HL-60/S4 treated with phorbol 12-myristate 13-acetate at 8.2 ng/mL for 4 days and 3 days (cell line): ENCODE measurements around the gene SPATA1.
"Not testable (repeated sequence)": the region's sequence is repeated elsewhere in the genome, so short reads cannot be mapped to it uniquely, and the experiment has no call there.

Experiments used
- in situ Hi-C: fragments of 300-500 bp; cut with MboI; formaldehyde crosslinking; loops from 2 replicates; pipeline ENCODE4 v1.15.0; 2022; ENCODE audit warnings: low sequenced_read_pairs

Gene SPATA1

DNA sequence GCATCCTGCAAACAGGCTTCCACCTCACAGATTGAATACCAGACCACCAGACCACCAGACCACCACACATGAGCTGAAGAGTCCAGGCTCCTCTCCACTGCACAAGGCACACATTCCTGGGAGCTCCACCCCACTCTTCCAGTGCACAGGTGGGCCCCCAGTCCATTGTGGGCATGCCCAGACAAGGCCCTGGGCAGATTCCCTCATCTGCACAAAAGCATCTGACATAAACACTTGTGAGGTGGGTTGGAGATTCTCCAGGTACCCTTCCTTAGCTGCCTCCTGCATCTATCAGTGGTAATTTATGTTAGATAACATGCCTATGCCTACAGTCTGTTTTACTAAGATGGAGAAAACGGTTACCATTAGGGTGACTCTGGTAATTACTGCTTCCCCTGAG, 79.6 kb downstream of the SPATA1 start:
- in situ Hi-C loops: no loop called here

DNA sequence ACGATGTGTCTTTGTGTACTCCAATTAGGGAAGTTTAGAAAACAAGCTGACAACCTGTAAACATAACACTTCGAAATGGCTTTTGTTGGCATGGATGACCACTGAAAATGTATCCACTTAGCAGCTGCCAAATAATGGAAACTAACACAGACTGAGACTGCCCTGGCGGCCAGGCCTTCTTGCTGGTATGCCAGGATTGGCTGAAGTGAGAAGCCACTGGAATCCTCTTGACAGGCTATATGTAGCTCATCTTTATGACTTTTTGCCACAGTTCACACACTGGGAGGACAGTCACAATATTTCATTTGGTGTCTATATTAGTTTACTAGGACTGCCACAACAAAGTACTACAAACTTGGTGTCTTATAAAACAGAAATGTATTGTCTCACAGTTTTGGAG, 80.9 kb downstream of the SPATA1 start:
- in situ Hi-C loops: no loop called here

DNA sequence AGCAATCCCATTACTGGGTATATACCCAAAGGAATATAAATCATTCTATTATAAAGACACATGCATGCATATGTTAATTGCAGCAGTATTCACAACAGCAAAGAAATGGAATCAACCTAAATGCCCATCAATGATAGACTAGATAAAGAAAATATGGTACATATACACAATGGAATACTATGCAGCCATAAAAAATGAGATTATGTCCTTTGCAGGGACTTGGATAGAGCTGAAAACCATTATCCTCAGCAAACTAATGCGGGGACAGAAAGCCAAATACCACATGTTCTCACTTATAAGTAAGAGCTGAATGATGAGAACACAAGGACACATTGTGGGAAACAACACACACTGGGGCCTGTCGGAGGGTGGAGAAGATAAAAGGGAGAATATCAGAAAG, 88.8 kb downstream of the SPATA1 start:
- in situ Hi-C loops: not testable (repeated sequence)

DNA sequence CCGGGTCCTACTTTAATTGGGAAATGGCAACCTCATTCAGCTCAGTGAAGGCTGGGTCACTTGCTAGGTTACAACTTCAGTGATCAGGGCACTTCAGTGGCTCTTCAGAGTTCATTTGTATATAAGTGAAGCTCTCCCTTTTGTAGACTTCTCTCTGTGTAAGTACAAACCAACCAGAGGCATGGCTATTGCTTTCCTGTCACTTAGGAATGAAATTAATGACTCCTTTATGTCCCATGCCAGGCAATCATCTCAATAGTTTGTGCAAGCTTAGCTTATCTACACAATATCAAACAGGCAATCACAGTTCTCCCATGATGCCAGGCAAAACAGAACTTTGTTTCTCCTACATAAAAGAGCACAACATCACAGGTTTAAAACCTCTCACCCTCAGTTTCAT, 90.8 kb downstream of the SPATA1 start:
- in situ Hi-C loops: no loop called here

DNA sequence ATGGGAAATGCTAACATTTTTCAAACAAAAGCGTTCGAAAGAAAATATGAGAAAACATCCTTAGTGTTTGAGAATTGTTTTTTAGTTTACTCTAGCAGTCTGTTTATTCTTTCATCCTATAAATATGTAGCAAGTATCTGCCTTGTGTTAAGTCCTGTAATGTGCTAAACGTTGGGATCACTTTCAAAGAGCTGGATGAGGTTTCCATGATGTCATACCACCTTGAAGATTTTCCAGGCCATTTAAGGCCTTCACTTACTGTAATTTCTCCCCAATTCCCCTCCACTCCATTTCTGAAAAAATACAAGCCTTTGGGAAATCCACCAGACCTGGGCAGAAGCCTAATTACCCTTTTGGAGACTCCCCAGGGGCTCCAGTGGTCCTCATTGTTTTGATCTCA, 92.2 kb downstream of the SPATA1 start:
- in situ Hi-C loops: no loop called here

DNA sequence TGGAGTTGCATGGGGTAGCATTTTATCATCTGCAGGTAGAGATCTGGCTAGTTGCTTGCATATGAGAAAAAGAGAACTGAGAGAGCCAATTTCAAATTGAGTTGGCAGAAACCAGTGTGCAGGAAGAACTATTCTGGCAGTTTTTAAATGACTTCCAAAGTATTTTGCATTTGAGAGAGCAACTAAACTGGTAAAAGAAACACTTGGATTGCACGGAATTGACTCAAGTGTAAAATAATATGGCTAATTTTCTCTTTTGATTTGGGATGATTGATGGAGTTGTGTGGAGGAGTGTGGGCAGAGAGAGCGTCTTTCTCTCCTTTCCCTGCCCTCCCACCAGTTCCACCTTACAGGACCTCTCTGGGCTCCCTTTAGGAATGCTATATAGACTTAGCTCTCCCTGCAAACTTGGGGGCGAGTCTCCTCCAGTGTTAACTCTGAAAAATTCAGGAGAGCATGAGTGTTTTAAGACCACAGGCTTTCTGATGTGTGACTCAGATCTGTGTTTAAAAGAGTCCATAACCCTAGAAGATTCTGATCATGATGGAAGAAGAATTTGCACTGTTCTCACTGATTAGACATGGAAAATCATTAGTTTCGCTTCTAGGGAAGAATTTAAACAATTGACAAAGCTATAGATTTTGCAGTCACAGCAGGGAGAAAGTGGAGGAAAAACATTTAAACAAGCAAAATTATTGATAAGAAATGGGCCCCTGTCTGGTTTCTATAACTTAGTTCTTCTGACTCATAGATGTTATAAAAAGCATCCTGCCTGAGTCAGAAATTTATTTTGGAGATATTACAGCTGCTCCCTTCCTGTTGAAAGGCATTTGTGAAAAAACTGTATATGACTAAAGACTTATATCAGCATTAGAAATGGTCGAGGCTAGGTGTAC, 92.9 kb downstream of the SPATA1 start:
- in situ Hi-C loops: no loop called here

DNA sequence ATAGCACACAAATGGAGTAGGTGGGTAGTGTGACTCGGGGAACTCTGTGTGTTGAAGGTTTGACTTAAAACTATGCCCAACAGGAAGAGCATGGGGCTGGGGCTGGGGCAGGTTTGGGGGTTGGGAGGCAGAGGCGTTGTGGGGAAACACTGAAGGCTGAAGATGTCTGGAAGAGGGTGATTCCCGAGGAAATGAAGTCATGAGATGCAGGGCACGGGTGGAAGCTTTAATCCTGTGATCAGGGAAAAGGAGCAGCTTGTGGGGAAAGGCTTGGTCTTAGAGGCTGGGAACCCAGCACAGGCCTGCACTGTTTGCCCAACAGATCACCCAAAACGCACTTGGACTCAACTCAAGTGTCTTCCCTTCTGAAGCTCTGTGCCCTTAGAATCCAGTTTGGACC, 94.6 kb downstream of the SPATA1 start:
- in situ Hi-C loops: loop anchor here (25.0 kb wide), 2 partner anchors 163 to 463 kb away; partner anchors contain the start of gene PRKACB

DNA sequence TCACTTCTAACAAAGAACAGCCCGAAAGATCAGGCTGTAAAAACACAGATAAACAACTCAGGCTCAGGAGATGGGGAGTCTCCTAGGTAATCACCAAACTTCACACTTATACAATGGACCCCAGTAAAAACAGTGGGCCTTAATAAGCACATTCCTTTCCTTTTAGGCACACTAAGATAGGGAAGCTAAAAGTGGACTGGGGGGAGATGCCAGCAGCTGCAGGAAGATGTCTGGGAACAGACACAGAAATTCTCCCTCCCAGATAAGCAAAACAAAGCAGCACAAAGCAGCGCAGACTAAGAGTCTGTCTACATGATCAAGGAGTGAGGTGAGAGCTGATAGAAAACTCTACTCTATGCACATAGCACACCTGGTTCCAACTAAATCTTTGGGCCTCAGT, 97.0 kb downstream of the SPATA1 start:
- in situ Hi-C loops: loop anchor here (25.0 kb wide), 2 partner anchors 166 to 466 kb away; partner anchors contain the start of gene PRKACB

DNA sequence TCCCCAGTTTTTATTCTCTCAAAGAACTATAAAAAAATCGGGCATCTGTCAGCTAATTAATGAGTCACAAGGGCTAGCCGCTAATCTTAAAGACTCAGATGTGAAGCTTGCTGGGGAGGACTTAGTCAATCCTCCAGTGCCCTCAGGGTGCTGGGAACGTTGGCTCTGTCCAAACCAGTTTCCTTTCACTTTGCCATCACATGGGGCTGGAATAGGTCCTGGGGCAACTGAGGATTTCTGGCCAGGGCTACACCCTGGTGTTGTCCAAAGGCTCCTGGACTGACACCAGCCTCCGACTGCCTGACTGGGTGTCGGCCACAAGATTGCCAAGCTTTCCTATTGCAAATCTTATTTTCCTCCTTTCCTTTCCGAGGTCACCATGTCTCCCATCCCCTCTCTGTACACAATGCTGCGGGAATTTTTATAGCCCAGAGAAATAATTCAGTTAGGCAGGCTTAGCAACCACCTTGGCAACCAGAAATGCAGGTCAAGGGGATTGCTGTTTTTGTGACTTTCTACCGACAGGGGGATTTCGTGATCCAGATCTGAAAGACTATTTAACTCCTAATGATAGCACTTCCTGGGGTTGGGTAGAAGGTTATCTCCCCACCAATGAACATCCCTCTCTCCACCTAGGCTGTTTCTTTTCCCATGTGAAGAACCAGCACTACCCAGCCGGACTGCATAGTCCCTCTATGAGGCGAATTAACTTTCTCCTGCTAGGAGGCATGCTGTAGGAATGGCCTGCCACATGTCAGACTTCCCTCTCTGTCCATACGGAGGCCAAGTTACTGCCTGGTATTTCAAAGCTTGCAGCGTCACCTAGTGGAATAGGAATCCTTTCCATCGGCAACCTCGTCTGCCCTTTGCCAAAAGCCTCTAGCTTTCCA, 98.0 kb downstream of the SPATA1 start:
- in situ Hi-C loops: loop anchor here (25.0 kb wide), 2 partner anchors 167 to 467 kb away; partner anchors contain the start of gene PRKACB

DNA sequence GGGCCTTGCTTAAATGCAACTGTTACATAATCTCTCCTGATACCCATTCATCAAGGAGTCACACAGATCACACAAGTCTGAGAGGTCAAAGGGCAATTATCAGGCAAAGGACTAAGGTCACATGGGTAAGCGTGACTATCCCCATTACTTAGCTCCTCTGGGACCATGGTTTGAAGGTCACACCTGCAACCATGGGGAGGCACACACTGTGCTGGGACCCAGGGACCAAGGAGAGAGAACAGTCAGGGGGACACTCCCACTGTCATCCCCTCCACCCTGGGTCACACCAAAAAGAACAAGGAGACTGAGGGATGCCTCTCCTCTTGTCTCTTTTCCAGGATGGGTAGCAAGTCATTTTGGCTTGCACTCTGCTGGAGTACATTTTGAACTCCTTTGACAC, 99.0 kb downstream of the SPATA1 start:
- in situ Hi-C loops: loop anchor here (25.0 kb wide), 2 partner anchors 168 to 468 kb away; partner anchors contain the start of gene PRKACB

DNA sequence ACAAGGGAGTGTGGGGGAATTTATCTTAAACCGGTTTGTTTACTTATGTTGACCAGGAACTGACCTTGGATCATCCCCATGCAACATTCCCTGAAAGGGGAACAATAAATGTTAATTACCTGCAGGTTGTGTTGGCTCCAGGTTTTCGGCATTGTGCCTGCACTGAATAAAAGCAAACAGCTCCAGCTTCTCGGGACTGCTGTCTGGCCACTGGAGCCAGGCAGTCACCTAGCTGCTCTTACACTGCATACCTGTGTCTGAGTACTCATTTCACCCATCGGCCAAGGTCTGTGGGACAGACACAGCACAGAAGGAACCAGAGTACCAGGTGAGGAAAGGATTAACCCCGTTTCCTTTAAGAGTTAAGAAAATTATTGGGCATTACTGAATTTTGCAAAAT, 100.8 kb downstream of the SPATA1 start:
- in situ Hi-C loops: loop anchor here (25.0 kb wide), 2 partner anchors 170 to 470 kb away; partner anchors contain the start of gene PRKACB

DNA sequence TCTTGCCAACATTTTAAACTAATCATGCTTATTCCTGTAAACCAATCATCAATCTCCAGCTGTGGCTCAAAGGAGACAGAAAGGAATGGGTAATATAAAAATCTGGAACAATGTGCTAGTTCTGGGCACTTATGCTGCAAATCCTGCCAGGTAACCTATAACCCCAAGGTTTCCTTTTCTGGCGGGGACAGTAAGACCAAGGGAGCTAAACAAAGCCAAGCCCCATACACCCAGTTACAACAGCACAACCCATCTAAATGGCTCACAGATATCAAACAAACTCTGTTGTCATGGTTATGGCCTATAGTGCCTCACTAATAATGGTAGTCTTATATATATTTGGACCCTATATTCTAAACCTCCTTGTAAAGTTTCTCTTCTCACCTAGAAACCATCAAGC, 104.9 kb downstream of the SPATA1 start:
- in situ Hi-C loops: loop anchor here (25.0 kb wide), 2 partner anchors 174 to 474 kb away; partner anchors contain the start of gene PRKACB

DNA sequence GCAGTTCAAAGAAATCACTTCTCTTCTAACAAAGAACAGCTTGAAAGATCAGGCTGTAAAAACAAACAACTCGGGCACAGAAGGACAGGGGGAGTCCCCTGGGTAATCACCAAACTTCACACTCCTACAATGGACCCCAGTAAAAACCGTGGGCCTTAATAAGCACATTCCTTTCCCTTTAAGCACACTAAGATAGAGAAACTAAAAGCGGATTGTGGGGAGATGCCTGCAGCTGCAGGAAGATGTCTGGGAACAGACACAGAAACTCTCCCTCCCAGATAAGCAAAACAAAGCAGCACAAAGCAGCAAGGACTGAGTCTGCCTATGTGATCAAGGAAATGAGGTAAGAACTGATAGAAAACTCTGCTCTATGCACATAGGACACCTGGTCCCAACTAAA, 105.6 kb downstream of the SPATA1 start:
- in situ Hi-C loops: loop anchor here (25.0 kb wide), 2 partner anchors 174 to 474 kb away; partner anchors contain the start of gene PRKACB

DNA sequence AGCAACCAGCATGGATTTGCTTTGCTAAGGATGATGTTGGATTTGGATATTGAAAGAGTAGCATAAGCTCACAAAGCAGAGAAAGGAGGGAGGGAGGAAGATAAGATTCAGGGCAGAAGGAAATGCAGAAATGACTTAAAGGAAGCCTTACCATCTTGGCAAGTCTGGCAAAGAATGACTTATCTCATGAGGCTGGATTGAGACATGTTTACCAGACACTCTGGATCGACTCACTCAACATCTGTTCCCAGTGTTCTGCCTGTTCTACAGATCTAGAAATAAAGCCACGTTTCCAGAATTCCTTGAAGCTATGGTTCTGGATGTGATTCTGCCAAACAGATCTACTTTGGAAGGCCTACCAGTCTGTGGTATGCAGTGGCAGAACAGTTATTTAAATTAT, 106.8 kb downstream of the SPATA1 start:
- in situ Hi-C loops: loop anchor here (25.0 kb wide), 2 partner anchors 176 to 476 kb away; partner anchors contain the start of gene PRKACB

DNA sequence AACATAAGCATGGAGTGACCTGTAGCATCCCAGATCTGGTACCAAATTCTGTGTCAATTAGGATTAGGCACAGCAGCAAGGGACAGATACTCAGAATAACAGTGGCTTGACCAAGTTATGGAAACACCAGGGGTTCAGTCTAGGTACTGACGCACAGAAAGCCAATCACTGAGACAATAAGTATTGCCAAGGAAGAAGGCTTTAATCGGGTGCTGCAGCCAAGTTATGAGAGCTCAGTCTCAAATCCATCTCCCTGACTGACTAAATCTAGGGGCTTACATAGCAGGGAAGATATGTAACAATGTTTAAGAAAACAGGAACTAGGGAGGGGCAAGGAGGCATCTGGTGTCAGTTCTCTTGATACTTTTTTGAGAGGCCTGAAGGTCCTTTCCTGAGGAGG, 107.7 kb downstream of the SPATA1 start:
- in situ Hi-C loops: loop anchor here (25.0 kb wide), 2 partner anchors 177 to 477 kb away; partner anchors contain the start of gene PRKACB

DNA sequence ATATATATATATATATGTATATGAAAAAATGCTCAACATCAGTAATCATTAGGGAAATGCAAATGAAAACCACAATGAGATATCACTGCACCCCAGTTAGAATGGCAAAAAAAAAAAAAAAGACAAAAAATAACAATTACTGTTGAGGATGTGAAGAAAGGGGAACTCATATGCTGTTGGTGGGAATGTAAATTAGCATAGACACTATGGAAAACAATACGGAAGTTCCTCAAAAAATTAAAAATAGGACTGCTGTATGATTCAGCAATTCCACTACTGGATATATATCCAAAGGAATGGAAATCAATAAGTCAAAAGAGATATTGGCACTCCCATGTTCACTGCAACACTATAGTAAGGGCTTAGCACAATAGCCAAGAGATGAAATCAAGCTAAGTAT, 109.6 kb downstream of the SPATA1 start:
- in situ Hi-C loops: loop anchor here (25.0 kb wide), 2 partner anchors 178 to 478 kb away; partner anchors contain the start of gene PRKACB
